A673 (cell line): Measurements from ENCODE around the gene INHBB.

Experiments used
- EZH2 ChIP-seq: fragments of 200-600 bp; sonication (generic); IDR thresholded peaks from 2 replicates; pipeline ENCODE4 v1.6.1; 2017; ENCODE audit warnings: borderline replicate concordance, low read depth, mild to moderate bottlenecking, mixed read lengths, antibody characterized with exemption, low read length; ENCODE audit not compliant: poor library complexity, severe bottlenecking
- TF ChIP-seq, protein P1 (sequence below): fragments of 300-800, 200-600 bp; sonication (generic); conservative IDR thresholded peaks from 2 replicates; pipeline ENCODE4 v1.5.1; 2017; ENCODE audit warnings: low read depth, mild to moderate bottlenecking, antibody characterized with exemption, low read length, moderate library complexity, mixed read lengths

DNA sequence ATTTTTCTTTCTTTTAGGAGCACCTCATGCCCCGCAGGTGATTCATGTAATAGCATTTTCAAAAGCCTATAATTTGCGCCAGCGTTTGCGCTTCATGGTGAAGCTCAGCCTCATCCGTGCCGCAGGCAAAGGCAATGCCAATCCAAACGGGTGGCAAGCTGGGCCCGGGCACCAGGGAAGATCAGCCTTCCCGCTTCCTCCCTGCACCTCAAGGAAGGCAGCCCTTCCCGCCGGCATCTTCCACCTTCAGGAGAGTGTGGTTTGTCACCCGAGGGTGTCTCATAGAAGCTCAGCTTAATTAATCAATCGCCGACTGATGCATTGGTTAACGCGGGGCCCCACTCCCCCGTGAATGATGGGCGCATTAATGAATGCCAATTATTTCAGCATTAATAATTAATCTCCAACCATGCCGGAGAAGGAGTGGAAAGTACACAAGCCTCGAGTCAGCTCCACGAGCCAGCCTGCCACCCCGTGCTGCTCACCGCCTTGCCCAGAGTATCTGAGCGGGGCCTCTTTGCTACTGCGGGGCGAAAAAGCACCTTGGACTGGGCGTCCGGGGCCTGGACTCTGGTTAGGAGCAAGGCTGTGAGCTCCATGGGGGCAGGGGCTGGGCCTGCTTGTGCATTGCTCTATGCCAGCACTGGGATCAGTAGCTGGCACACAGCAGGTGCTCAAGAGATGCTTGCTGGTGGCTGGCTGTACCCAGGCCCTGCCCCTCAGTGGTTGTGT lies 13.0 kb downstream of the INHBB start:
- TF ChIP-seq, protein P1, sequence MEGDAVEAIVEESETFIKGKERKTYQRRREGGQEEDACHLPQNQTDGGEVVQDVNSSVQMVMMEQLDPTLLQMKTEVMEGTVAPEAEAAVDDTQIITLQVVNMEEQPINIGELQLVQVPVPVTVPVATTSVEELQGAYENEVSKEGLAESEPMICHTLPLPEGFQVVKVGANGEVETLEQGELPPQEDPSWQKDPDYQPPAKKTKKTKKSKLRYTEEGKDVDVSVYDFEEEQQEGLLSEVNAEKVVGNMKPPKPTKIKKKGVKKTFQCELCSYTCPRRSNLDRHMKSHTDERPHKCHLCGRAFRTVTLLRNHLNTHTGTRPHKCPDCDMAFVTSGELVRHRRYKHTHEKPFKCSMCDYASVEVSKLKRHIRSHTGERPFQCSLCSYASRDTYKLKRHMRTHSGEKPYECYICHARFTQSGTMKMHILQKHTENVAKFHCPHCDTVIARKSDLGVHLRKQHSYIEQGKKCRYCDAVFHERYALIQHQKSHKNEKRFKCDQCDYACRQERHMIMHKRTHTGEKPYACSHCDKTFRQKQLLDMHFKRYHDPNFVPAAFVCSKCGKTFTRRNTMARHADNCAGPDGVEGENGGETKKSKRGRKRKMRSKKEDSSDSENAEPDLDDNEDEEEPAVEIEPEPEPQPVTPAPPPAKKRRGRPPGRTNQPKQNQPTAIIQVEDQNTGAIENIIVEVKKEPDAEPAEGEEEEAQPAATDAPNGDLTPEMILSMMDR: no peak
- TF ChIP-seq EZH2: no peak
